ENCODE results near the gene BMPR1B.
"Not testable (repeated sequence)": the region's sequence is repeated elsewhere in the genome, so short reads cannot be mapped to it uniquely, and the experiment has no call there.

The BMPR1B gene

DNA sequence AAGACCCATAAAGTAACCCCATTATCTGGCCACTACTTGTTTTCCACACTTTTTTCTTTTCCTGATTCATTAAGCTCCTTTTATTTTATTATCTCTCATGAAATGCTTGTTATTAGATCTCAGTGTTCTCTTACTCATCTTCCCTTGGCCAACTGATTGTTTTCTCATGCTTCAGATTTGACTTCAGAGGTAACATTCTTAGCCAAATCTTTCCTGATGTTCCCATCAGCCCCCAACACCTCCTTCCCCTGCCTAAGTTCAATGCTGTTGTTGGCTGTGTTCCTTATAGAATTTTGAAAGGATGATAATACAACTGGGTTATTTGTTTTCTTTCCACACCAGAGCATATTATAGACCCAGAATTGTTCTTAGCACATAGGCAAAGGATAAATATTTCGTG is 75.6 kb downstream of the BMPR1B start:
- DNase-seq (ENCODE audit: low read depth in 2 of 2) = no peak

DNA sequence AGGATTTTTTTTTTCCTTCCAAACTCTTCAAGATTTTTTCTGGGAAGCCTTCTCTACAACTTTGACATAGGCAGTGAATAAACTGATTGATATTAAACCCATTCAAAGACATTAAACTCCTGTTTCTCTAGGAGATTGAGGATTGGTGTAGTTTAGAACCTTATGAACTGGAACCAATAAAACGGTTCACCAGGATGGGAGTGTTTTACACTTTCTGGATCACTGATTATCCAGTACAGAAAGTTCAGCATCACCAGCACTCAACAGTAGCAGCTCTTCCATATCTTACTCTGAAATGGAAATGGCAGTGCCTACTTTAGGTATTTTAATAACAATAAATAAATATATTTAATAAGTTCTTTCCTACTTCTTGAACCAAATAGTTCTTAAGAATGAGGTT is 76.7 kb downstream of the BMPR1B start:
- no peak for DNase-seq (ENCODE audit: low read depth in 2 of 2)

DNA sequence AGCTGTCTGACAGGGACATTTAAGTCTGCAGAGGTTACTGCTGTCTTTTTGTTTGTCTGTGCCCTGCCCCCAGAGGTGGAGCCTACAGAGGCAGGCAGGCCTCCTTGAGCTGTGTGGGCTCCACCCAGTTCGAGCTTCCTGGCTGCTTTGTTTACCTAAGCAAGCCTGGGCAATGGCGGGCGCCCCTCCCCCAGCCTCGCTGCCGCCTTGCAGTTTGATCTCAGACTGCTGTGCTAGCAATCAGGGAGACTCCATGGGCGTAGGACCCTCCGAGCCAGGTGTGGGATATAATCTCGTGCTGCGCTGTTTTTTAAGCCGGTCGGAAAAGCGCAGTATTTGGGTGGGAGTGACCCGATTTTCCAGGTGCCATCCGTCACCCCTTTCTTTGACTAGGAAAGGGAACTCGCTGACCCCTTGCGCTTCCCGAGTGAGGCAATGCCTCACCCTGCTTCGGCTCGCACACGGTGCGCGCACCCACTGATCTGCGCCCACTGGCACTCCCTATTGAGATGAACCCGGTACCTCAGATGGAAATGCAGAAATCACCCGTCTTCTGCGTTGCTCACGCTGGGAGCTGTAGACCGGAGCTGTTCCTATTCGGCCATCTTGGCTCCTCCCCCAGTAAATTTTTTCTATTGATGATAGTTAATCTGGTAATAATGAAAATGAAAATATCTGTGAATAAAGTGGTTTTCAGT is 83.6 kb downstream of the BMPR1B start:
- not testable (repeated sequence) for DNase-seq (ENCODE audit: low read depth in 2 of 2)

DNA sequence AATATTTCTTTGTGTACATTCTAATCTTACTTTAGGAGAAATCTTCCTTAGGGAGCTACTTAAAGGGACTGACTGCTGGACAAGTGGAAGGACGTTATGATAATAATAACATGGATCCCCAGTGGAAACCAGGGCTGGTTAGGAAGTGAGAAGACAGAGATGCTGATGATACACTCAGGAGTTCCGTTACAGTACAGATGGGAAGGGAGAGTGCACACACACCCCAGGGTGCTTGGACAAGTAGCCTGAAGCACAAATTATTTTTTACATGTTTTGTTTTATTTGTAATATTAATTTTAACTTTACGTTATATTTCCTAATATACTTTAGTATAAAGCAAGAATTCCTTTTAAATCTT is 84.1 kb downstream of the BMPR1B start:
- DNase-seq (ENCODE audit: low read depth in 2 of 2) = no peak

DNA sequence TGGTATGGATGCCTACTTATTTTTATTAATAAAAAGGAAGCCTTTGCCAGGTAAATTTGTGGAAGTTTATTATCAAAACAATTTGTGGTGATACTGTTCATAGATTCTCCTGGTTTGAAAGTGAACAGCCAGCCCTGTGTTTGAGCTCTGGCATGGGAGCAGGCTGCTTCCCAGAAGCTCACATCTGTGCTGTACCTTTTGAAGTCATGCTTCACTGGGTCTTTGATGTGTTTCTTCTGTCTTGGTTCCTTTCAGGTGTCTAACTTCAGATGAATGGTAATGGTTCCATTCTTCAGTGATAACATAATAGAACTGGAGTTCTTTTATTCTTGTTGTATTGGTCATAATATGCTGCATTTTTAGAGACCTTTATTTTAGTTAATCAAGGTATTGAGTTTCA is 85.5 kb downstream of the BMPR1B start:
- DNase-seq (ENCODE audit: low read depth in 2 of 2) = no peak

DNA sequence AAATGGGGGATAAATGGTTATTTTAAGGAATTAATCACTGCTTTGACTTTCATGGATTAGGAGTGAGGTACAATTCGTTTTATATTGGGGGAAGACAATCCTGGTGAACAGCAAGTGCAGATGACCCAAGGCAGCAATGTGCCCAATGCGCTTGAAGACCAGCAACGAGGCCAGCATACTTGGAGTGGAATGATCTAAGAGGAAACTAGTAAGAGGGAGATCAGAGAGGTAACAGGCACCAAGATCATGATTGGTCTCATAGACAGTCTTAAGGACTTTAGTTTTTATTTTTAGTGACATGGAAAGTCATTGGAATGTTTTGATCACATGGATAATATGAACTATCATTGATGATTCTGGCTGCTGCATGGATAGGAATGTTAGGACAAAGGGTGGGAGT is 90.6 kb downstream of the BMPR1B start:
- DNase-seq (ENCODE audit: low read depth in 2 of 2) = no peak

DNA sequence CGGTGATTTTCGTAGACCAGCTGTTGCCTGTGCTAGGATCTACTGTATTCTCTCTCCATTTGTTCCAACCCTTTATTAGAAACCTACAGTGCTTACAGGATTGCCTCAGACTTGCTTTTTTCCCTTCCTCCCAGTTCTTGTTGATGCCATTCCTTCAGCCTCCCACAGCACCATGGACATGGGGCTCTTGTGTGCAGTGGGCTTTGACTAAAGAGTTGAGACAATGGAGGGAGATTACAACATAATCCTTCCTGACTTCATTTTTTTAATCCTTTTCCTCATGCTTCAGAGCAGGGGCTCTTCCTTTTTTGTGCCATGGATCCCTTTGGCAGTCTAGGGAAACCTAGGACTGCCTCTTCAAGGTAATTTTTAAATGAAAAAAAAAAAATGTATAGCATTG is 92.1 kb downstream of the BMPR1B start:
- DNase-seq (ENCODE audit: low read depth in 2 of 2) = no peak

DNA sequence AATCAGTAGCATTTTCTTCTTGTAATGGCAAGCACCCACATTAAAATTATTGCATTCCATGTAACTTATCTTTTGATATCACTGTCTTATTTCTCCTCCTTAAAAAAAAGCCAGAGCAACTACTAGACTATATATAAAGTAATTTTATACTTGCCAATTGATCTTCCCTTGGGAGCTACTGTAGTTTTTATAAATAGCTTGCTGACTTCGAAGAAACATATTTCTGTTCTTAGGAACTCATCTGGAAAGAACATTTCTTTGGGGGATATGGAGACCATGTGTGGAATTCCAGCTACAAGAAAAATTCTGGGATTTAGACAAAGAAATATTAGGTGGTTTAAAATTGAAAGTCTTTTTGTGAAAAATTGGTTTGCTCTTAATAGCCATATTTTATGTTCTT is 94.9 kb downstream of the BMPR1B start:
- DNase-seq (ENCODE audit: low read depth in 2 of 2) = no peak

DNA sequence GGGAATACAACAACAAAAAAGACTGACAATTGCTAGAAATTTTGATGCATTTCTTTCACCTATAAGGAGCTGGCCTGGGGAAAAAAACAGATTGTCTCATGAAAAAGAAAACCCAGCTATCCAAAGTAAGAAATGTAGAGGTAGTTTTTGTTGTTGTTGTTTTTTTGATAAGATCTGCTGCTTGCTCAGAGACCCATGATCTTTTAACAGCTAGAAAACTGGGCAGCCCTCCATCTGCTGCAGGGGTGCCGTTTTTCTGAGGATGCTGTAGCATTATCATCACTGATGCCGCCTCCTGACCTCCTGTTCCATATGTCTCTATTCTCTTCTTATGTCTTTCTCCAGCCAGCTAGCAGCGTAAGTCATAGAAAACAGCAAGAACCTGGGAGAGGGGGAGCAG is 98.3 kb downstream of the BMPR1B start:
- no peak for DNase-seq (ENCODE audit: low read depth in 2 of 2)

DNA sequence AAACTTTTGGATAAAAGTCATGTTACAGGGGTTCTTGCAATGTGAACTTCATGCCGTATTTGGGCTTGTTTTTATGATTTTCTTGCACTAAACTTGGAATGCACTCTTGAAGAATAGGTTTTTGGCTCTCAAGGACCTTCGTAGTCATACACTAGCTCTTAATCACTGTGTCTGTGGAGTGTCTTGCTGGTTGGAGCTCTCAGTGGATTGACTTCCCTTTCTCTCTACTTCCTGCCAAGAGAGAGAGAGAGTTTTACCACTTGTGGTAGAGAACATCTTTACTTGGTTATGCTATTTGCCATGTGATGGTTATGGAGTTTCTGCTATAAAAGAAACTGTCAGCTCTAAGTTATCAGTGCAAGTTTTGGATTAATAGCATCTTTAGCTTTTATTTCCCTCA is 112.4 kb downstream of the BMPR1B start:
- DNase-seq (ENCODE audit: low read depth in 2 of 2) = no peak

DNA sequence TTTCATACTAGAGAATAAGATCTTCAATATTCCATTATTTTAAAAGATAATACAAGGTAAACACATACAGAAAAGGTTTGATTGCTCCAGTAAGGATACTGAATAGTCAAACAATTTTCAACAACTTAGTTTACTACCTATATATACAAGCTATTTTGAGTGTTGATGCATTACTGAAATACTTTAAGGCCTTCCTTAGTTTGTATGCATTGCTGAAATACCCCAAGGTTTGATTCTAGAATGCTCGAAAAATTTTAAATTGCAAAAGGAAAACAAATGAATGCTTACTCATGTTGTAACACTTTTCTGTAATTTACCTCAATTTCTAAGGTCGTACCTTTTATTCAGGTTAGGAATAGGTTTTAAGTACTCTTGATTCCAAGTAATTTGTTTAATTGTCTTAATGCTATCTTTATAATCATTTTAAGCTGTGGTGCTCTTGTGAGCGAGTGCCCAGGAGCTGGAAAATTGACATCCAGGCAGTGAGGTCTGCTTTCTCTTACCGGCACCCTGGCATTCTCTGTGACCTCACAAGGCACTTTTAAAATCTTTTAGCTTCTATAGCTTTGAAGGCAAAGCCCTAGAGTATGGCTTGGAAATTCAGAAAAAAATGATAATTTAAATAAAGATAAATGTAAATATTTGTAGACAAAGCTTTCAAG is 114.0 kb downstream of the BMPR1B start:
- DNase-seq (ENCODE audit: low read depth in 2 of 2) = no peak

DNA sequence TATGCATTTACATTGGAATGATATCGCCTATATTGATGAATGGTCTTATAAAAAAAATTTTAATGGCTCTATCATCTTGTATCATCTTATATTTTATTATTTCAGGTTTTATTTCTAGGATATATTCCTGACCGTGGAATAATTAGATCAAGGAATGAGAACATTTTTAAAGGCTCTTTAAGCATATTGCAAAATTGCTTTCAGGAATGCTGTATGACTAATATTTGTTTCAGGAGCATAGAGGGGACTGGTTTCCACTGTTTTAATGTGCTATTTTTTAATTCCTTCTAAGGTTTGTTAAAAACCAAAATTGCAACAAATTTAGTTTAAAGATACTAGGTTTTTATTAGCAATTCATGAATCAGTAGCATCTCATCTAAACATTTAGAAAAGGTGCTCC is 120.2 kb downstream of the BMPR1B start:
- no peak for DNase-seq (ENCODE audit: low read depth in 2 of 2)

DNA sequence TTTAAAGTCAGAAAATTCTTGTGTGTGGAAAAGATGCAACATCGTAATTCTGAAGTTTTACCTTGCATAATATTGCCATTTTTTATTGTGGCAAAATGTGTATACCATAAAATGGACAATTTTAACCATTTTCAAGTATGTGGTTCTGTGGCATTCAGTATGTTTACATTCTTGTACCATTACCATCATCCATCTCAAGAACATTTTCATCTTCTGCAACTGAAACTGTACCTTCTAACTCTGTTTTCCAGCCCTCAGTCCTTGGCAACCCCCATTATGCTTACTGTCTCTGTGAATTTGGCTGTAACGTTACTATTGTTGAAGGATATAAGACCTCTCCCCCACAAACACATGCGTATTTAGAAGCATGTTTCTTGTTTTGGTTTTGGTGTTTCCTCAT is 123.2 kb downstream of the BMPR1B start:
- no peak for DNase-seq (ENCODE audit: low read depth in 2 of 2)

DNA sequence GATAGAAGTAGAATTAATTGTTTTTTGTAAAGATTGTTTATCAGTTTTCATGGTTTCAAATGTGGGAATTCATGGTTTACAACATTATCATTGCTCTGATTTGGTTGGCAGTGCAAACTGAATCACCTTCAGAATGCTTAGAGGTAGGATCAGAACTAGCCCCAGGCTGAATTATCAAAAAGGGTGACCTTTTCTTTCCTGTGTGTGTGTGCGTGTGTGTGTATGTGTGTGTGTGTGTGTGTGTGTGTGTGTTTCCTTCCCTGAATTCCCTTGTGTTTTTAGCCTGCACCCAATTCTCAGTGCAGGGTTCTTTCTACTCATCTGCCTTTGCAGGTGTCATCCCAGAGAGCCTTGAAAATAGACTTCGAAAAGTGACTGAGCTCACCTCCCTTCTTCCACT is 125.0 kb downstream of the BMPR1B start:
- DNase-seq (ENCODE audit: low read depth in 2 of 2) = no peak

DNA sequence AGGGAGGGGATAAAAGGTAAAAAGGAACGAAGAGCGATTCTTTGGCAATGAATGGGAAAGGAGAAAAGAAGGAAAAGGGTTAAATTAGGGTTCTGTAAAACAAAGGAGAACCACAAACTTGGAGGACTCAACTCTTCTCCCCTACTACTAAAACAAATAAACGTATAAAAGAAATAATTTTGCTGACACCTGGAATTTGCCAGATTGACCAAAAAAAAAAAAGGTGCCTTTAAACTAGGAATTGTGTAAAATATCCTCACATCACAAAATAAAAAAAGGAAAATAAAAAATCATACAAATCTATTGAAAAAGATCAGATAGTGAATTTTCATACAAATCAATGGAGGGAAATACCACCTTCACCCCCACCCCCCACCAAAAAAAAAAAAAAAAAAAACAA is 129.3 kb downstream of the BMPR1B start:
- no peak for DNase-seq (ENCODE audit: low read depth in 2 of 2)

DNA sequence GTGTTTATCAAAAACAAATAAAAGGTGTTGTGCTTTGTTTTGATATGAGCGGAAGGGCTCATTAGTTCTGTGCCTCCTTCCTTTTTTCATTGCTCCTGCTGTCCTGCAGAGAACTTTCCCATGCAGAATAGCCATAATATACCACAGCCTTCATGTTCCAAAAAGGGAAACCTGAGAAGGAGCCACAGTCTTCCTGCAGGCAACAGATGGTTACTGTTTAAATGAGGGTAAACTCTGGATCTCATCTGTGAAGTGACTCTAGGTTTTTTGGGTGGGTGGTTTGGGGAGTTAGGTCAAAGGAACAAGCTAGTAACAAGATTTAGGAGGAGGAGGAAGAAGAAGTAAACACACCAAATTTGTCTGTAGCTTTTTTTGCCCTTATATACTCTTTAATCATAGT is 131.8 kb downstream of the BMPR1B start:
- no peak for DNase-seq (ENCODE audit: low read depth in 2 of 2)

DNA sequence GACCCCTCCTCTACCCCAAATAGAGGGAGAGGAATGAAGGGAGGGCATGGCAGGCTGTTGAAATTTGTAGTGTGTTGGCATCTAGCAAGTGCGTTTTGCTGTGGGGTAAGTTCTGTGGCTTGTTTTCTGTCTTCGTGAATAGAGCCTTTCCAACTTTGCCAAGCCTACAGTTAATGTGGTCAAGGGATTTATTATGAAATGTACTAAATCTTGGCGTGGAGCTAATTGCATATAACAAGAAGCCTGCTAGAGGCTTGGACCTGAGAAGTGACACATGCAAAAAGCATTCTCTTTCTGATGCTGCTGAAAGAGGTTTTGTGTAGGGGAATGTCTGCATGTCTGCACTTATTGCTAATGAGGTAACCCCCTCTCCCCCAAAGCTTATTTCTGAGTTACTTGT is 132.2 kb downstream of the BMPR1B start:
- no peak for DNase-seq (ENCODE audit: low read depth in 2 of 2)

DNA sequence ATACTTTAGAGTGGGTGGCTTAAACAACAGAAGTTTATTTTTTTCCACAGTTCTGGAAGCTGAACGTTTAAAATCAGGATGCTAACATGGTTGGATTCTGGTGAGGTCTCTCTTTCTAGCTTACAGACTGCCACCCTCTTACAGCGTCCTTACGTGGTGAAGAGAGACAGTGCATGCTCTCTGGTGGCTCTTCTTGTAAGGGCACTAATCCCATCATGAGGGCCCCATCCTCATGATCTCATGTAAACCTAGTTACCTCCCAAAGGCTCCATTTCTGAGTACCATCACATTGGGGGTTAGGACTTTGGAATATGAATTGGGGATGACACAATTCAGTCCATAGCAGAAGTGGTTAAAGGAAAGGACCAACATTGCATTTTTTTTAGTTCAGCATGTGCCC is 132.8 kb downstream of the BMPR1B start:
- no peak for DNase-seq (ENCODE audit: low read depth in 2 of 2)

DNA sequence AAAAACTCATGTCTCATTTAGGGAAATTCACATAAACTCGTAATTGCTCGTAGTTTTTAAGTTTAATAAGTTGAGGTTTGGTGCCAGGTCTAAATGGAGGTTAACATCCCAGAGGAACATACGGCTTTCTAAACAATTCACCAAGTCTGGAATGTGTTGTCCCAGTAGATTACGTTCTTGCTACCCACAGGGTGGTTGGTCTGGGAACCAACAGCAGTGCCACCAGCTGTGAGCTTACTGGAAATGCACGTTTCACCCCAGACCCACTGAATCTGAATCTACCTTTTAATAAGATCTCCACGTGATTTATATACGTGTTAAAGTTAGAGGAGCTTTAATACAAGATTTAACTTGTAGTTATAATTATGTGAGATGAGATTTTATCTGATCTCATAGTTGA is 134.3 kb downstream of the BMPR1B start:
- no peak for DNase-seq (ENCODE audit: low read depth in 2 of 2)

DNA sequence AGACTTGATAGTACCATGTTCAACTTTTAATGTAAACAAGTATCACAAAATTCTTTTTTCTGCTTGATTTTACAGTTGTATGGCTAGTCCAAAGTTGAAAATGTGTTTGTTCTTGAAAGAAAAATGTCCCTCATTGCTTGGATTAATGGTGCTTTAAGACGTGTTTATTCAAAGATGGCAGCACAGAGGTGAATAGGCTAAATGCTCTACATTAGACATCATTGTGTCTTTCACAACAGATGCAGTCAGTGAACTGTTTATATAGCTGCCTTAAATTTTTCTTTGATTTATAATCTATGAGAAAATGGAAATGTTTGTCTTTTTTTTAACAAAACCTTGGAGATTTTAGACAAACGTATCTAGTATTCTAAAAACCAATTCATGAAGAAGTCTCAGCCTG is 137.3 kb downstream of the BMPR1B start:
- DNase-seq (ENCODE audit: low read depth in 2 of 2) = no peak

DNA sequence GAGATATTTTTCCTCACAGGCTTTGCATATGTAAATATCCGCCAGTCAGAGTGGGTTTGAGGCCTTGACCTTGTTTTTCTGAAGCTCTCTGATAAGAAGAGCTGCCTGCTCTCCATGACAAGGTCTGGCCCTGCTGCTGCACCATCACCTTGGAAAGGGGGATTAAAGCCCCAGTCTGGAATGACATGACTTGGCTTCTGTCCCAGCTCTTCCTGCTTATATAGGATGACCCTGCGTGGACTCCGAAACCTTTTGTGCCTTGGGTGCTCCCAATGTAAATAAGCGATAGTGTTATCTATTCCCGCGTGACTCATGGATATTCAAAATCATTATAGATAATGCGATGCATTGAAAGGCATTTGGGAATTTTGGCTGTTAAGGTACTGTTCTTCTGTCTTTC is 139.3 kb downstream of the BMPR1B start:
- DNase-seq (ENCODE audit: low read depth in 2 of 2) = no peak

DNA sequence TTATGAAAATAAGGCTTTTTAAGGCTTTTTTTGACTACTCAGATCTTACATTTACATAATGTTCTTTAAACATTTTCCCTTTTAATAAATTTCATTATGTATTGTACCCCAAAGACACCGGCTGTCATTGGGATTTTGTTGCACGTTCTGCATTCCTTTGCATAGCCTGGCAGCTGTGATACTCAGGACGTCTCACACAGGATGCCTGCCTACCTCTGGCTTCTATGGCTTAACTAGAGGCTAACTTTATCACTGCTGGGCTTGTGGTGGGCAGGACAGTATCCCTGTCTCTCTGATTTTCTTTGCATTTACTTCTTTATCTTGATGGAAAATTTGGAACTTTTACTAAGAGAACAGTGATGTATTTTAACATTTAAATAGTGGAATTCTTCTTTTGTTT is 147.8 kb downstream of the BMPR1B start:
- DNase-seq (ENCODE audit: low read depth in 2 of 2) = no peak

DNA sequence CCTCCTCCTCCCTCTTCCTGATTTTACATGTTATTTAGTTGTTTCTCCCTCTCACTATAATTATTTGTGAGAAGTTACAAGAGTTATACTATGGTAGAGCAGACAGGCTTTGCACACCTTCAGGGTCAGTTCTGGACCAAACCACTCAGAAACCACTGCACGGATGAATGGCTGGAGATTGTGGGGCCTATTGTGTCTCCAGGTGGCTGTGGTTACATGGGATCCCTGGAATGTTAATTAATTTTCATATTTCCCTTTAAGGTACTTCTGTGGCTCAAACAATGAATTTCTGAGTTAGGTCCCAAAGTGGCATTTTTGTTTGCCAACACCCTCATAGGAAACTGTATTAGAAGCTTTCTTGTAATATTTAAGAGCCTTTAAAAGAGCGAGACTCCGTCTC is 151.9 kb downstream of the BMPR1B start:
- DNase-seq (ENCODE audit: low read depth in 2 of 2) = no peak

DNA sequence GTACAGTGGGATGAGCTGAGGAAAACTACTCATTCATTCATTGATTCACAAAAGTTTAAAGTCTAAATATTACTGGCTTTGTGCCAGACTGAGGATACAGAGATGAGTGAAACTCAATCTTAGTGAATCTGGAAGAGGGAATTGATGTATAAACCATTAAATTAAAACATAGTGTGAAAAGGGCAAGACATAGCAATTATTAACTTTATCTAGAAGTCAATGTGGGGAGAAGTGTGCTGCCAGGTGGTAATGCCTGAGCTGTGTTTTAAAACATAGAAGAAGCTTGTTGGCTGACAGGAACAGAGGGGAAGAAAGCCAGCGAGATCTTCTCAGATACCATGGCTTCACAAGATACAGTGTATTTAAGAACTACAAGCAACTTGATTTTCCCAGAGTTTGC is 153.4 kb downstream of the BMPR1B start:
- DNase-seq (ENCODE audit: low read depth in 2 of 2) = no peak

Data from stimulated activated CD8-positive, alpha-beta memory T cell treated with anti-CD3 and anti-CD28 coated beads, Interleukin-15, amount 100 ng/mL, for 4 hours (primary cell).